ENCODE measurements around the gene S100A12.
"Not testable (repeated sequence)": the region's sequence is repeated elsewhere in the genome, so short reads cannot be mapped to it uniquely, and the experiment has no call there.

The S100A12 gene

GRCh38 chr1:153349363-153350320 is 25.8 kb downstream of the S100A12 start:
- no peak for DNase-seq (ENCODE audit: low spot score)

GRCh38 chr1:153348511-153349362 is 26.7 kb downstream of the S100A12 start, which contains the start of gene PGLYRP4:
Gene PGLYRP4 (minus strand): TSS chr1:153348841. CDS start chr1:153347932, 909 bp downstream.
- DNase-seq (ENCODE audit: low spot score) = no peak

GRCh38 chr1:153347856-153348255 is 27.6 kb downstream of the S100A12 start:
- DNase-seq (ENCODE audit: low spot score) = no peak

- not testable (repeated sequence) for DNase-seq (ENCODE audit: low spot score)
These were observed 28.4 kb downstream of the S100A12 start for GRCh38 chr1:153347049-153347448.

- DNase-seq (ENCODE audit: low spot score) = no peak
These were observed 29.2 kb downstream of the S100A12 start for GRCh38 chr1:153346077-153346723.

GRCh38 chr1:153345187-153346076 is 30.0 kb downstream of the S100A12 start:
- no peak for DNase-seq (ENCODE audit: low spot score)

- no peak for DNase-seq (ENCODE audit: low spot score)
These were observed 30.7 kb downstream of the S100A12 start for GRCh38 chr1:153344718-153345025.

GRCh38 chr1:153343811-153344717 is 31.4 kb downstream of the S100A12 start:
- DNase-seq (ENCODE audit: low spot score) = no peak

- DNase-seq (ENCODE audit: low spot score) = no peak
These were observed 32.3 kb downstream of the S100A12 start for GRCh38 chr1:153343040-153343681.

GRCh38 chr1:153342178-153342577 is 33.2 kb downstream of the S100A12 start:
- DNase-seq (ENCODE audit: low spot score) = no peak

GRCh38 chr1:153341431-153341934 is 33.9 kb downstream of the S100A12 start:
- DNase-seq (ENCODE audit: low spot score) = no peak

- no peak for DNase-seq (ENCODE audit: low spot score)
These were observed 35.1 kb downstream of the S100A12 start for GRCh38 chr1:153340356-153340755.

GRCh38 chr1:153339802-153340201 is 35.6 kb downstream of the S100A12 start:
- DNase-seq (ENCODE audit: low spot score) = no peak

- no peak for DNase-seq (ENCODE audit: low spot score)
These were observed 37.2 kb downstream of the S100A12 start for GRCh38 chr1:153337980-153338853.

- no peak for DNase-seq (ENCODE audit: low spot score)
These were observed 38.8 kb downstream of the S100A12 start for GRCh38 chr1:153336650-153337049.

GRCh38 chr1:153333902-153334301 is 41.5 kb downstream of the S100A12 start:
- no peak for DNase-seq (ENCODE audit: low spot score)

- no peak for DNase-seq (ENCODE audit: low spot score)
These were observed 50.5 kb downstream of the S100A12 start for GRCh38 chr1:153324912-153325311.
